ENCODE measurements around the gene MT3.
A peak's percentile ranks its signal among the peaks of the same experiment; 100 is the strongest.

The MT3 gene

DNA sequence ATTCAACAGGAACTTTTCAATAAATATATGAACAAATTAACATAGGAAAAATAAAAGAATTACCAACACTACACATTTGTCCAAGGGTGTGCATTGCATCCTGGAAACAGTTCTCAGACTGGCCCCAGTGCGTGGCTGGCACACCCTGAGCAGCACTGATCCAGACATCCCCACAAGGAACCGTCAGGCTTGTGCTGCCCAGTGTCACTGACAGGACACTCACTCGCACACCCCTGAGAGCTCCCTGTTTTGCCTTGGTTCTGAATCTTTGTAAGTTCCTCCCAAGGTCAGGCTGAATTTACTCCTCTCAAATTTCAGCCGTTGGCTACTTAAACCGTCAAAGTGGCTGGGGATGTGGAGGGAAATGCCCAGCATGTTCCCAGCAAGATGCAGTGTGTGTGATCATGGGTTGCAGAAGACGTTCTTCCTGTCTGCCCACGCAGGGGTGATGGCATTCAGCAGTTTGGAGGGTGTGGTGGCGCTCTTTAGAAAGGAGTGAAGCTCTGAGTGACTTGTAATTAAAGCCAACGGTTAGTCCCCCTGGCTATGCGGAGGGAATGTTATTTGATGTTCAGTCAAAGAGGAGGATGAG is 20.8 kb downstream of the MT3 start (continued):
- TF ChIP-seq ZBTB20 (tag by site-specific recombination; IDR thresholded peaks at IDR 0.05) = peak; percentile 85

DNA sequence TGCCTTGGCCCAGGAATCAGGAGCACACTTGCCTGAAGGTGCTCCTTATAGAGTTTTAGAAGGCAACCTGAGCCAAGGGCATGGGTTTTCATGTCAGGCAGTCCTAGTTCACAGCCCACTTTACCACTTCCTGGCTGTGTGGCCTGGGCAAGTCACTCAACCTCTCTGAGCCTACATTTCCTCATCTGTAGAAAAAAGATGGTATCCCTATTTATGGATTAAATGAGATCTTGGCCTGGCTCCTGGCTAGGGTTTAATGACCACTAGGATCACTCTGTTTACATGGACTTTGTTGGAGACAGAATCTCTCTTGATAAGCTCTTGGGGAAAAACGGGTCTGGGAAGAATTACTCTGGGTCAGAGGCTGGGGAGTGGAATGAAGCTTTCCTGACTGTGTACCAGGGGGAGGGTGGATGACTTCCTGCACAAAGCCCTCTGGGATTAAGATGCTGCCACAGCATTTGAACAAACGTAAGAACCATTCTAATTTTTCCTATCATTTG is 21.3 kb downstream of the MT3 start:
- TF ChIP-seq ZBTB17 (tag by site-specific recombination; IDR thresholded peaks at IDR 0.05) (no peak), ZSCAN30 (tag by site-specific recombination; IDR thresholded peaks at IDR 0.05) (no peak), SP7 (tag by site-specific recombination; IDR thresholded peaks at IDR 0.05) (peak; percentile 4; the same call in 1 of the 2 replicates), ZNF768 (tag by site-specific recombination; IDR thresholded peaks at IDR 0.05) (peak; percentile 97), ZNF626 (tag by site-specific recombination; IDR thresholded peaks at IDR 0.05) (0 out of 2 replicates have a peak, but pooled peaks have one; percentile 31), ZNF530 (tag by site-specific recombination; IDR thresholded peaks at IDR 0.05; ENCODE audit: low read depth) (no peak), ZNF670 (tag by site-specific recombination; IDR thresholded peaks at IDR 0.05; ENCODE audit: low read depth) (no peak), ZBTB20 (tag by site-specific recombination; IDR thresholded peaks at IDR 0.05) (peak; percentile 23; the same call in 1 of the 2 replicates), ZNF302 (tag by site-specific recombination; IDR thresholded peaks at IDR 0.05; ENCODE audit: low read depth) (no peak), ZNF580 (tag by site-specific recombination; IDR thresholded peaks at IDR 0.05) (0 out of 2 replicates have a peak, but pooled peaks have one; percentile 65), ZNF600 (tag by site-specific recombination; IDR thresholded peaks at IDR 0.05) (no peak), ZBTB21 (tag by site-specific recombination; IDR thresholded peaks at IDR 0.05) (0 out of 2 replicates have a peak, but pooled peaks have one; percentile 2)
- TF ChIP-seq, protein P1, sequence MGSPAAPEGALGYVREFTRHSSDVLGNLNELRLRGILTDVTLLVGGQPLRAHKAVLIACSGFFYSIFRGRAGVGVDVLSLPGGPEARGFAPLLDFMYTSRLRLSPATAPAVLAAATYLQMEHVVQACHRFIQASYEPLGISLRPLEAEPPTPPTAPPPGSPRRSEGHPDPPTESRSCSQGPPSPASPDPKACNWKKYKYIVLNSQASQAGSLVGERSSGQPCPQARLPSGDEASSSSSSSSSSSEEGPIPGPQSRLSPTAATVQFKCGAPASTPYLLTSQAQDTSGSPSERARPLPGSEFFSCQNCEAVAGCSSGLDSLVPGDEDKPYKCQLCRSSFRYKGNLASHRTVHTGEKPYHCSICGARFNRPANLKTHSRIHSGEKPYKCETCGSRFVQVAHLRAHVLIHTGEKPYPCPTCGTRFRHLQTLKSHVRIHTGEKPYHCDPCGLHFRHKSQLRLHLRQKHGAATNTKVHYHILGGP (tag by site-specific recombination; IDR thresholded peaks at IDR 0.05) = no peak
- TF ChIP-seq, protein P2, sequence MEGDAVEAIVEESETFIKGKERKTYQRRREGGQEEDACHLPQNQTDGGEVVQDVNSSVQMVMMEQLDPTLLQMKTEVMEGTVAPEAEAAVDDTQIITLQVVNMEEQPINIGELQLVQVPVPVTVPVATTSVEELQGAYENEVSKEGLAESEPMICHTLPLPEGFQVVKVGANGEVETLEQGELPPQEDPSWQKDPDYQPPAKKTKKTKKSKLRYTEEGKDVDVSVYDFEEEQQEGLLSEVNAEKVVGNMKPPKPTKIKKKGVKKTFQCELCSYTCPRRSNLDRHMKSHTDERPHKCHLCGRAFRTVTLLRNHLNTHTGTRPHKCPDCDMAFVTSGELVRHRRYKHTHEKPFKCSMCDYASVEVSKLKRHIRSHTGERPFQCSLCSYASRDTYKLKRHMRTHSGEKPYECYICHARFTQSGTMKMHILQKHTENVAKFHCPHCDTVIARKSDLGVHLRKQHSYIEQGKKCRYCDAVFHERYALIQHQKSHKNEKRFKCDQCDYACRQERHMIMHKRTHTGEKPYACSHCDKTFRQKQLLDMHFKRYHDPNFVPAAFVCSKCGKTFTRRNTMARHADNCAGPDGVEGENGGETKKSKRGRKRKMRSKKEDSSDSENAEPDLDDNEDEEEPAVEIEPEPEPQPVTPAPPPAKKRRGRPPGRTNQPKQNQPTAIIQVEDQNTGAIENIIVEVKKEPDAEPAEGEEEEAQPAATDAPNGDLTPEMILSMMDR (tag by site-specific recombination; IDR thresholded peaks at IDR 0.05) = 0 out of 2 replicates have a peak, but pooled peaks have one; percentile 2
- no peak overlapping the region for H3K4me3 ChIP-seq (ENCODE audit: low read depth, low read length)
- H3K27ac ChIP-seq (ENCODE audit: extremely low read depth, low read depth, low read length) = no peak overlapping the region
- ChIA-PET CTCF (interaction anchor here (0.9 to 1.7 kb wide), 4 partner anchors 10 to 72 kb away, joined by 3 to 4 read pairs (median 4); partner anchors contain the start of gene MT1X), POLR2A (interaction anchor here (0.9 to 1.6 kb wide), 2 partner anchors 15 to 51 kb away, joined by 5 read pairs; partner anchors contain the start of gene MT1E)
- peaks cover 3% of the 10 kb centered on the region; the same call in 1 of the 2 replicates for H3K4me1 ChIP-seq (ENCODE audit: control insufficient read depth, insufficient read depth, low read length)
- no peaks in the 10 kb centered on the region for H3K36me3 ChIP-seq (ENCODE audit: control insufficient read depth in 2 of 2, insufficient read depth in 1 of 2, low read length in 2 of 2)
- H3K9me3 ChIP-seq (ENCODE audit: control insufficient read depth, insufficient read depth, low read depth, low read length) = no peaks in the 10 kb centered on the region

DNA sequence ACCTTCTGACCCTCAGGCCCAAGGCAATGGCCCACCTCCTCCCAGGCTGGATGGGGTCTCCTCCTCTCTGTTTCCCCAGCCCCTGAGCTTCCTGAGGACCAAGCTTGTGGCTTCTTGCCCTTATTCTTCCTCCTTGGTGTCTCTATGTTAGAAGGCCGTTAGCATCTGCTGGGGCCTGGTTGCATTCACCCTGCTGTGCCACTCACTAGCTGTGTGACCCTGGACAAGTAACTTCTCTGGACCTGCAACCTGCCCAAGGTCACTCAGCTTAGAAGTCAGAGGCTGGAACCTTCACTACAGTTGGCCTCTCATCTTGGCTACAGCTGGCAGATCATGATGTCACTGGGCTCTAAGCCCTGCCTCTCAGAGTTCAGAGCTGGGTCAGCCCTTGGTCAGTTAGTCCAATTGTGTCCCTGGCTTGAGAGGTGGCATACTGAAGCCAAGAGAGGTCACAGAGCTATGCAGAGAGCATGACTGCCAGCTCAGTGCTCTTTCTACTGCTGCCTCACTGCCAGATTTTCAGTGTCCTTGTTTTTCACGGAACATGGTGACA is 22.0 kb downstream of the MT3 start:
- Histone ChIP-seq H3K4me1 (ENCODE audit: control insufficient read depth, insufficient read depth, low read length) (peaks cover 3% of the 10 kb centered on the region; the same call in 1 of the 2 replicates), H3K4me3 (ENCODE audit: low read depth, low read length) (no peak overlapping the region), H3K36me3 (ENCODE audit: control insufficient read depth in 2 of 2, insufficient read depth in 1 of 2, low read length in 2 of 2) (no peaks in the 10 kb centered on the region), H3K27ac (ENCODE audit: extremely low read depth, low read depth, low read length) (no peak overlapping the region), H3K9me3 (ENCODE audit: control insufficient read depth, insufficient read depth, low read depth, low read length) (no peaks in the 10 kb centered on the region)
- ChIA-PET POLR2A (interaction anchor here (1.6 kb wide), 1 partner anchor 14 kb away, joined by 5 read pairs; the partner anchor contains the start of gene MT1E), CTCF (interaction anchor here (0.9 to 1.7 kb wide), 4 partner anchors 9 to 71 kb away, joined by 3 to 4 read pairs (median 4); partner anchors contain the start of gene MT1X)
- TF ChIP-seq ZNF626 (tag by site-specific recombination; IDR thresholded peaks at IDR 0.05) (no peak), RBAK (tag by site-specific recombination; IDR thresholded peaks at IDR 0.05) (no peak), ZXDB (tag by site-specific recombination; IDR thresholded peaks at IDR 0.05) (no peak), ZNF266 (tag by site-specific recombination; IDR thresholded peaks at IDR 0.05; ENCODE audit: low read depth) (no peak), ZNF148 (tag by site-specific recombination; IDR thresholded peaks at IDR 0.05; ENCODE audit: borderline replicate concordance) (no peak), ZNF660 (tag by site-specific recombination; IDR thresholded peaks at IDR 0.05) (no peak), ZNF10 (tag by site-specific recombination; IDR thresholded peaks at IDR 0.05) (no peak), ZNF223 (tag by site-specific recombination; IDR thresholded peaks at IDR 0.05) (no peak), ZNF623 (tag by site-specific recombination; IDR thresholded peaks at IDR 0.05) (no peak), KLF7 (tag by site-specific recombination; IDR thresholded peaks at IDR 0.05; ENCODE audit: borderline replicate concordance) (no peak)
- TF ChIP-seq, protein P3, sequence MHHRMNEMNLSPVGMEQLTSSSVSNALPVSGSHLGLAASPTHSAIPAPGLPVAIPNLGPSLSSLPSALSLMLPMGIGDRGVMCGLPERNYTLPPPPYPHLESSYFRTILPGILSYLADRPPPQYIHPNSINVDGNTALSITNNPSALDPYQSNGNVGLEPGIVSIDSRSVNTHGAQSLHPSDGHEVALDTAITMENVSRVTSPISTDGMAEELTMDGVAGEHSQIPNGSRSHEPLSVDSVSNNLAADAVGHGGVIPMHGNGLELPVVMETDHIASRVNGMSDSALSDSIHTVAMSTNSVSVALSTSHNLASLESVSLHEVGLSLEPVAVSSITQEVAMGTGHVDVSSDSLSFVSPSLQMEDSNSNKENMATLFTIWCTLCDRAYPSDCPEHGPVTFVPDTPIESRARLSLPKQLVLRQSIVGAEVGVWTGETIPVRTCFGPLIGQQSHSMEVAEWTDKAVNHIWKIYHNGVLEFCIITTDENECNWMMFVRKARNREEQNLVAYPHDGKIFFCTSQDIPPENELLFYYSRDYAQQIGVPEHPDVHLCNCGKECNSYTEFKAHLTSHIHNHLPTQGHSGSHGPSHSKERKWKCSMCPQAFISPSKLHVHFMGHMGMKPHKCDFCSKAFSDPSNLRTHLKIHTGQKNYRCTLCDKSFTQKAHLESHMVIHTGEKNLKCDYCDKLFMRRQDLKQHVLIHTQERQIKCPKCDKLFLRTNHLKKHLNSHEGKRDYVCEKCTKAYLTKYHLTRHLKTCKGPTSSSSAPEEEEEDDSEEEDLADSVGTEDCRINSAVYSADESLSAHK (tag by site-specific recombination; IDR thresholded peaks at IDR 0.05) = no peak

Data from HEK293 (cell line).